ENCODE measurements around the gene COL24A1.

- TF ChIP-seq POLR2AphosphoS5 (IDR thresholded peaks at IDR 0.05) (no peak), CTCF (IDR thresholded peaks at IDR 0.05) (no peak)
Observed at GRCh38 chr1:86069757-86070145, 86.8 kb downstream of the COL24A1 start.

All from upper lobe of left lung (tissue), 4 donors.